GM19438 (cell line): ENCODE results near the gene NFIA.

Experiments used
- ATAC-seq: cut with Tn5 transposase; IDR thresholded peaks from one replicate; pipeline ENCODE4 v1.9.1; 2021; ENCODE audit warnings: low read depth; ENCODE audit not compliant: unreplicated experiment

The NFIA gene

GRCh38 chr1:61174060-61174795, 91.9 kb downstream of the NFIA start:
- ATAC-seq = no peak

DNA sequence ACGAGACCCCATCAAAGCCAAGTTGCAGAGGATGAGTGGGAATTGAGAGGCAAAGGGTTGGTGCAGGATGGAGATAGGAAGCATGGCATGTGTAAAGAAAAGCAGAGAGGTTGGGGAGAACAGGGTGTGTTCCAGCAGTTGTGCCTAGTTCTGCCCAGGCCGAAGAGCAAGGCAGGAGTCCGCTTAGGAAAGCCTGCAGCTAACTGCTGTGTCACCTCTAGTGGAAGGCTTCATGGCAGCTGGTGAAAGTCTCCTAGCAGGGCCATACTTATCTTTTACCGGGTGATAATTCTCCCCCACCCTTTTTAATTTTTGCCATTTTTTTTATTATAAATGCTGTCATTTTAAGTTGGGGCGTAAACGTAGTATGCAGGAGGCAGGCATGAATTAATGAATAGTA, 93.6 kb downstream of the NFIA start:
- ATAC-seq = no peak

- ATAC-seq = no peak
Observed at GRCh38 chr1:61181067-61182038, 99.0 kb downstream of the NFIA start.

DNA sequence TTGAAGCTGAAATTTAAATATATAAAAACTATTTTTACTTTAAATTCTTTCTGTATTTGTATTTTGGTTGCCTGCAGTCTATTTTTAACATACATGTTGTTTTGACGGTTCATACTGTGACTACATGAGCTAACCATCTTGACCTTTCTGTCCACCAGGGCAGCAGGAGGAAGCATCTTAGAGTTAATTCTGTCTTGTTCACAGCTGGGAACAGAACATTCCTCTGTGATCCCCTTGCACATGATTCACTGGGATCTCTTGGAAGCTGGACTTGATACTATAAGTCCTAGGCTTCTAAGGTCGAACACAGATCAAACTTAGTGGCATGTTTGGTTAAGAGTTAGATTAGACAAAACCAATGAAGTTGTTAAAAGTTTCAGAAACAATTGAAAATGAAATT, 99.7 kb downstream of the NFIA start:
- no peak for ATAC-seq

- no peak for ATAC-seq
Observed at GRCh38 chr1:61182480-61182879, 100.1 kb downstream of the NFIA start.

DNA sequence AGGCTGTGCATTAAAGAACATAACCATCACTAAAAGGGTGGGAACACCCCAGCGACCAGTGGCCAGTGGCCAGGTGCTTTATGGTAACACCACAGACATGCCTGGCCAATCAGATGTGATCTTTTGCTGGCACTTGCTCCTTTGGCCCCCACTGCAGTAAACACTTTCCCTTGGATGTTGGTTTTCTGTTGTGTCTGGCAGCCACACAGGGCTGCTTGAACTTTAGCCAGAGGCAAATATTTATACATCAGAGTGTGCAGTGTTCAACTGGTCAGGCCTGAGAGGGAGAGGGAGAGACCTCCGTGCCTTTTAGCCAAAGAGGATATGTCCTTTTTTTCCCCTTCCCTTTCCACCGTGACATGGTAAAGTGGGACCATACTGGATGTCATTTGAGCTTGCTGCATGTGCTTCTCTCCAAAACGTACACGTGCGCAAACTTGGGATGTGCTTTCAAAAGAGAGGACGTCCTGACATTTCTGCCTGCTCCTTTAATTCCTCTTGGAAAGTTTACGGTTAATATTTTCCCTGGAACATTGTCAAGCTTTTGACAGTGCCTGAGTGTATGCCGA, 101.2 kb downstream of the NFIA start:
- ATAC-seq = no peak

GRCh38 chr1:61184040-61184713, 101.8 kb downstream of the NFIA start:
- ATAC-seq = no peak

DNA sequence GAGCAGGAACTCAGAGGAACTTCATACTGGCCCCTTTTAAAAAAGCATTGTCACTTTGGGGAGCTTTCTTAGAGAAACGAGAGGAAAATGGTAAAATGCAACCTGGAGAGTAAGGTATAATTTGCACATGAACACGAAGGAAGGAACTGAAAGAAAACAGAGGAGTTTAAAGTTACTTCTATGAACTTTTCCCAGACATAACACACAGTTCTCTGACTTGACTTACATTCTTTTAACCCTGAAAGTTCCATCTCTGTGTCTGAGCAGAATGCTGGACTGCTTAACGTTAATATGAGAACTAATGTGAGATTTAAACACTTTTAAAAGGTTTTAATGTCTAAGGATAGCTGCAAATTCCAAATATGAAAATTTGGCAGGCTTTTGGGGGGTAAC, 102.3 kb downstream of the NFIA start:
- ATAC-seq = no peak

GRCh38 chr1:61186753-61187152, 104.4 kb downstream of the NFIA start:
- no peak for ATAC-seq

DNA sequence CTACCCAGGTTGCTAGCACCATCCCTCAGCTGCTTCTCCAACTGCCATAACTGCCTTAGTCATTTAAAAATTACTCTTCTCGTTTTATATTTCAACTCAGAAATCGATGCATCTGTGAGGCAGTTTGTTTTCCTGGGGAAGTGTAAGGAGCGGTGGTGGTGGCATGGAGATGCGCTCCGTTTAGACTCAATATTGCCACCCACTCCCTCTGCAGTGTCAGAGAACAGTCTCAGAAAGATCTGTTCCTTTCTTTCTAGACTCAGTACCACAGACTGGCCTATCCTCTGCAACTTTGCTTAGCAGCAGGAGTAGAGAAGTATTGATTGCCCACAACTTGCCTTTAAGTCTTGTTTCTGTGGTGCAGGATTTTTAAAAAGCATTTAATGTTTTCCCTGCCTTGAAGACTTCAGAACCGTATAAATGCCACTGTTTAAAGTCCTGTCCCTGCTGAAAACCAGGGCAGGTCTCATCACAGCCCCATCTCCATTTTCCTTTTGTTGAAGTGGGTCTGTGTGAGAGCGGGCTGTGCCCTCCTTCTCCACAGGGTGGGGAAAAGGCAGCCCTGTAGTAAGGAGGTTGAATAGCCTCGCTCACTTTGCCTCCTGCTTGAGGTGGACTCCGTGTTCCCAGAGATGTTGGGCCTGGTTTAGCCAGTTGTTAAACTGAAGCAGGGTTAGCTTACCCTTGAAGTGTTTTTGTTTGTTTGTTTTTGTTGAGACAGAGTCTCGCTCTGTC, 105.2 kb downstream of the NFIA start:
- no peak for ATAC-seq

GRCh38 chr1:61190153-61190552, 107.8 kb downstream of the NFIA start:
- ATAC-seq = no peak

DNA sequence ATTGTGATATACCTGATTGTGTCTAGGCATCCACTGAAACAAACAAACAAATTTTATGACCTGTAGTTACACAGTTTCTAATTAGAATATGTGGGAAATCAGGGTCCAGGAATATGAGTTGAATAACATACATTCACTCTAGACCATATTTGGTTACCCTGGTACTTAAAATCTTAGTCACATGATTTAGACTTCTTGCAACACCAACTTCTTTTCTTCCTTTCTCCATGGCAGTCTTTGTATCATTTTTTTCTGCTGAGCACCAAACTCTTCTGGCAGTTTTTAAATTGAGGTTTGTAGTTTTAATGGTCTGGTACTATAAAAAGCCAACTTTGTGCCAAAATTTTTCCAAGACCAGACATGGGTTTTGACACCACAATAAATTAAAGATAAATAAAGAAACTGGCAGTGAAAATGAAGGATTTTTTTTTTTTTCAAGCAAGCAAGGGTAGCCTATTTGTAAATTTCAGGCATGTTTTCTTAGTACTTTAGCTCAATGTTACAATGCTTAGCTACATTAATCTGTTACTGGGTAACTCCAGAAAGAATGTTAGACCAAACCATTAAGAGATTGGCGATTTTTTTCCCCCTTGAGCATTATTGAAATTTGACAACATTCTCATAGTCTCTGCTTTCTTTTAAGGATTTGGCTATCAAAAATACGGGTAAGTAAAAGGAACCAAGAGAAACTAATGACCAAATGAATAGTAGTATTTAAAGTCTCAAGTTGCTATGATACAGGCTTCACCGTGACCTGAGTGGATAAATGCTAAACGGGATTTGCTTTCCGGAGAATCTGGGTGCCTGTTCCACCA, 108.5 kb downstream of the NFIA start:
- ATAC-seq = no peak

- ATAC-seq = no peak
Observed at GRCh38 chr1:61191433-61191720, 109.0 kb downstream of the NFIA start.

DNA sequence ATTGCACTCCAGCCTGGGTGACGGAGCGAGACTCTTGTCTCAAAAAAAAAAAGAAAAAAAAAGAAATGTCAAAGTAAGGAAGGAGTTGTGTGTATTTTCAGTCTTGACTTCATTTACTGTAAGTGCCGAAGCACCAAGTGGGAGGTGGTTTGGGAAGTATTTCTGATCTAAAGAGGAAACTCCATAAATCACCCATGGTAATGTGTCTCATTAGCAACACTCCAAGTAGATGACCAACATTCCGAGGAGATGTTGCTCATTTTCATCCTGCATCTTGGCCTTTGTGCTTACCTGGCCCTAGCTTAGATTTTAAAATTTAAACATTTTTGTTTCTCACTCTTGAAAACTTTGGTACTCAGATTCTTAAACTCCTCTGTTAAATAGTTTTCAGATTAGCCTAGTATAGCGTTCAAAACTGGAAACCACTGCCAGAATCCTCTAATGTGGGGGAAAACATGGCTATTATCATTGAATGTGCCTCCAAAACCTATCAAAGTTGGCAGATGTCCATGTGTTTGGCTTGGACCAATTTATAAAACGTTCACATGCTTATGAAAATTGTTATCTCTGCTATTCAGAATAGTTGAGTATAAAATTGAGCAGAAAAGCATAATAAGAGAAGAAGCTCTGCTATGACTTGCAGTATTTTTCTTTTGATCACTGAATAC, 110.4 kb downstream of the NFIA start:
- no peak for ATAC-seq

DNA sequence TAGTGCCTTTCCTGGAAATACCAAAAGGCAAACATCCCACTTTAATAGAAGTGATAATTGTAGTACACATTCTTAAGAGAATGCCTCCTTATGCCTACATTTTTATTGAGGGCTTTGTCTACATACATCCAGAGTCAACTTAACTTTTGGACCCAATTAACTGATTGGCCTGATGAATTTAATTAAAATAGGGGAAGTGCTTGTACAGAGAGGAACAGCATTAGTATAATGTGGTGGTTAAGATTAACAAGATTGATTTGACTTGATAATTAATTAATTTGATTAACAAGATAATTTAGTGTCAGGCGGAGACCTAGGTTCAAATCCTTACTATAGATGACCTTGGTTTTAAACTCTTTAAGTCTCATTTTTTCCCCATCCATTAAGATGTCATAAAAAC, 111.4 kb downstream of the NFIA start:
- no peak for ATAC-seq

- no peak for ATAC-seq
Observed at GRCh38 chr1:61198554-61198953, 116.2 kb downstream of the NFIA start.

DNA sequence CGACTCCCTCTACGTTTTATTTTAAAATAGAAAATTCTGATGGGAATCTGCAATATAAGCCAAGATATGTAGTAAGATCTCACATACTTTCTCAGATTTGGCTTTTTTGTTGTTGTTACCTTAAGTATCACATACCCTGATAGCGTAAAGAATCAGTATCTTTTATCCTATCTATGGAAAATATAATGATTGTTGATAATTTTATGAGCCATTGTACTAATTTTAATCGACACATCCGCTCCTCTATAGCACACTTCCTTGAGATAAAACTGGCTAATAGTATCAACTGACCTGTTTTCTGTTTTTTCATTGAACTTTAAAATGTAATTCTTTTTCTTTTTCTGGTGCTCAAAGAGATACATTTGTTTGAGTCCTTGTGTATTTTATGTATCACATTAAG, 118.7 kb downstream of the NFIA start:
- no peak for ATAC-seq

DNA sequence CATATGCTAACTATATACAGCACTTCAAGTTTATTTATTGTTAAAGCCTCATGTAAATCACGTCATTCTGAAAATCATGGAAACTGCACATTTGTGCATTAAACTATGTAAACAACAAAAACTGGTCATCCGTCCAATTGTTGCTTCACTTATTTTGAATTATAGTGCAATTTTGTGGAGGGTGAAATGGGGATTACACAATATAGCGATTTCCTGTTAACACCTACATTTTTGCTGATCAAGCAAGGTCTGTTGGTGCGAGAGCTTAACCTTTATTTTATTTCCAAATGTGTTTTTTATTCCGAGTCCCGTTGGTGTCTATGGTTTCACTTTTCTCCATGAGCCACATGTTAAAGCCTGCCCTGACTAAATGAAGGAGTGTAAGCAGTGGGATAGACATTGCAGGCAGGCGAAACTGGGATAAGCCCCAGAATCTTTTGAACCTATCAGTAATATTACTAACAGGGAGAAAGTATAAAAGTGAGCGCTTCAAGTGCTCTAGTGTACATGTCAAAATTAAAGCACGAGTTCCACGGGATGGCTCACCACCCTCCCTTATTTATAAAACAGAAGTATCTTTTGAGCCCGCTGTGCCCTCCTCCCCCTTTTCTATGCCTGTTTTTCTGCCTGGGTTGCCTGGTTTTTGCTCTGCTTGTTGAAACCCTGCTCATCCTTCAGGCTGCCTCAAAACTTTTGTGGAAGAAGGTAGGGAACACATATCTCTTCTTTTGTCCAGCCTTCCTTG, 120.7 kb downstream of the NFIA start:
- ATAC-seq = no peak
